HEK293 (cell line): ENCODE data around the gene CENPP.

Source experiments
- CTCF ChIA-PET: fragments of 350-600 bp; formaldehyde crosslinking; extraction: SDS; loops from one replicate; lab custom pipeline; 2021; ENCODE audit warnings: antibody characterized with exemption; lab: Yijun Ruan, JAX
- POLR2A ChIA-PET: fragments of 300-600 bp; formaldehyde crosslinking; extraction: SDS; loops from one replicate; lab custom pipeline; 2020; ENCODE audit warnings: antibody characterized with exemption, inconsistent platforms; lab: Yijun Ruan, JAX
- H3K27ac ChIP-seq: fragments of 200-500 bp; sonication (Bioruptor generic); 2 replicates; pipeline ENCODE4 v1.5.1; 2014; ENCODE audit warnings: low read depth, low read length, control low read depth, inconsistent platforms; ENCODE audit errors: extremely low read depth
- H3K36me3 ChIP-seq, 2 experiments: fragments of 200-500 bp in 1 of 2; sonication (Bioruptor generic) in 1 of 2; 1 replicate in 1 of 2; 2 replicates in 1 of 2; pipeline ENCODE4 v1.5.1; 2014 to 2017; ENCODE audit warnings: inconsistent platforms in 2 of 2, low read length in 2 of 2; ENCODE audit not compliant: control insufficient read depth in 2 of 2, insufficient read depth in 1 of 2
- H3K4me1 ChIP-seq: fragments of 200-500 bp; sonication (Bioruptor generic); 2 replicates; pipeline ENCODE4 v1.5.1; 2014; ENCODE audit warnings: mild to moderate bottlenecking, low read length, inconsistent platforms; ENCODE audit not compliant: control insufficient read depth, insufficient read depth
- H3K4me3 ChIP-seq: 2 replicates; pipeline ENCODE4 v1.5.1; 2011; ENCODE audit warnings: low read depth, mild to moderate bottlenecking, control low read depth, low read length, moderate library complexity
- H3K9me3 ChIP-seq: fragments of 200-500 bp; sonication (Bioruptor generic); 2 replicates; pipeline ENCODE4 v1.5.1; 2014; ENCODE audit warnings: low read depth, low read length, inconsistent platforms; ENCODE audit not compliant: control insufficient read depth, insufficient read depth
- GLIS1 ChIP-seq: fragments of 450-650 bp; formaldehyde crosslinking; IDR thresholded peaks from 2 replicates; pipeline ENCODE4 v1.5.1; 2016; ENCODE audit warnings: missing biosample characterization, missing genetic modification characterization
- HOXD13 ChIP-seq: sonication (generic); formaldehyde crosslinking; IDR thresholded peaks from 2 replicates; pipeline ENCODE4 v1.8.0; 2022; ENCODE audit warnings: missing genetic modification reagents, borderline replicate concordance
- KLF16 ChIP-seq: fragments of 450-650 bp; formaldehyde crosslinking; IDR thresholded peaks from 2 replicates; pipeline ENCODE4 v1.5.1; 2017; ENCODE audit warnings: missing biosample characterization, missing genetic modification characterization
- KLF9 ChIP-seq: fragments of 450-650 bp; formaldehyde crosslinking; IDR thresholded peaks from 2 replicates; pipeline ENCODE4 v1.5.1; 2016; ENCODE audit warnings: missing biosample characterization, missing genetic modification characterization, low read depth
- ZBTB8A ChIP-seq: fragments of 450-650 bp; formaldehyde crosslinking; IDR thresholded peaks from 2 replicates; pipeline ENCODE4 v1.5.1; 2016; ENCODE audit warnings: missing biosample characterization, missing genetic modification characterization
- ZNF10 ChIP-seq: fragments of 450-650 bp; formaldehyde crosslinking; IDR thresholded peaks from 2 replicates; pipeline ENCODE4 v1.5.1; 2017; ENCODE audit warnings: missing biosample characterization, missing genetic modification characterization
- ZNF112 ChIP-seq: fragments of 450-650 bp; formaldehyde crosslinking; IDR thresholded peaks from 2 replicates; pipeline ENCODE4 v1.5.0; 2017; ENCODE audit warnings: missing biosample characterization, missing genetic modification characterization
- ZNF114 ChIP-seq: fragments of 450-650 bp; formaldehyde crosslinking; IDR thresholded peaks from 2 replicates; pipeline ENCODE4 v1.5.0; 2017; ENCODE audit warnings: missing biosample characterization, missing genetic modification characterization
- ZNF2 ChIP-seq: fragments of 450-650 bp; formaldehyde crosslinking; IDR thresholded peaks from 2 replicates; pipeline ENCODE4 v1.5.1; 2016; ENCODE audit warnings: missing biosample characterization, missing genetic modification characterization
- ZNF248 ChIP-seq: fragments of 450-650 bp; formaldehyde crosslinking; IDR thresholded peaks from 2 replicates; pipeline ENCODE4 v1.5.1; 2017; ENCODE audit warnings: missing biosample characterization, missing genetic modification characterization
- ZNF266 ChIP-seq: fragments of 450-650 bp; formaldehyde crosslinking; IDR thresholded peaks from 2 replicates; pipeline ENCODE4 v1.5.1; 2016; ENCODE audit warnings: missing biosample characterization, missing genetic modification characterization, low read depth
- ZNF335 ChIP-seq: fragments of 450-650 bp; formaldehyde crosslinking; conservative IDR thresholded peaks from 2 replicates; pipeline ENCODE4 v1.5.1; 2016; ENCODE audit warnings: missing biosample characterization, missing genetic modification characterization
- ZNF366 ChIP-seq: fragments of 450-650 bp; formaldehyde crosslinking; conservative IDR thresholded peaks from 2 replicates; pipeline ENCODE4 v1.5.1; 2016; ENCODE audit warnings: missing biosample characterization, missing genetic modification characterization
- ZNF391 ChIP-seq: fragments of 450-650 bp; formaldehyde crosslinking; IDR thresholded peaks from 2 replicates; pipeline ENCODE4 v1.5.1; 2016; ENCODE audit warnings: low read depth, missing biosample characterization, missing genetic modification characterization, borderline replicate concordance
- ZNF394 ChIP-seq: fragments of 450-650 bp; formaldehyde crosslinking; IDR thresholded peaks from 2 replicates; pipeline ENCODE4 v1.5.1; 2016; ENCODE audit warnings: missing biosample characterization, missing genetic modification characterization, mild to moderate bottlenecking, moderate library complexity, borderline replicate concordance
- ZNF555 ChIP-seq: fragments of 450-650 bp; formaldehyde crosslinking; conservative IDR thresholded peaks from 2 replicates; pipeline ENCODE4 v1.5.1; 2017; ENCODE audit warnings: missing biosample characterization, mild to moderate bottlenecking, missing genetic modification characterization, inconsistent platforms
- ZNF558 ChIP-seq: fragments of 450-650 bp; formaldehyde crosslinking; IDR thresholded peaks from 2 replicates; pipeline ENCODE4 v1.5.1; 2016; ENCODE audit warnings: missing biosample characterization, missing genetic modification characterization
- ZNF600 ChIP-seq: fragments of 450-650 bp; formaldehyde crosslinking; IDR thresholded peaks from 2 replicates; pipeline ENCODE4 v1.5.1; 2016; ENCODE audit warnings: missing biosample characterization, missing genetic modification characterization
- ZNF76 ChIP-seq: fragments of 450-650 bp; formaldehyde crosslinking; IDR thresholded peaks from 2 replicates; pipeline ENCODE4; 2016; ENCODE audit warnings: low read depth, missing biosample characterization, missing genetic modification characterization, borderline replicate concordance
- ZNF792 ChIP-seq: fragments of 450-650 bp; formaldehyde crosslinking; IDR thresholded peaks from 2 replicates; pipeline ENCODE4 v1.5.1; 2016; ENCODE audit warnings: missing biosample characterization, missing genetic modification characterization
- ZSCAN16 ChIP-seq: fragments of 450-650 bp; formaldehyde crosslinking; IDR thresholded peaks from 2 replicates; pipeline ENCODE4 v1.5.1; 2016; ENCODE audit warnings: missing biosample characterization, missing genetic modification characterization
- TF ChIP-seq, protein P1 (sequence below): fragments of 450-650 bp; formaldehyde crosslinking; IDR thresholded peaks from 2 replicates; pipeline ENCODE4 v1.5.1; 2016; ENCODE audit warnings: missing biosample characterization, missing genetic modification characterization
- TF ChIP-seq, protein P2 (sequence below): fragments of 450-650 bp; formaldehyde crosslinking; IDR thresholded peaks from 2 replicates; pipeline ENCODE4 v1.5.1; 2016; ENCODE audit warnings: missing biosample characterization, missing genetic modification characterization, borderline replicate concordance
- TF ChIP-seq, protein P3 (sequence below): sonication (generic); formaldehyde crosslinking; IDR thresholded peaks from 2 replicates; pipeline ENCODE4 v1.8.1; 2022; ENCODE audit warnings: mild to moderate bottlenecking, moderate library complexity, missing genetic modification reagents
- TF ChIP-seq, protein P4 (sequence below): fragments of 450-650 bp; IDR thresholded peaks from 2 replicates; pipeline ENCODE4 v1.5.1; 2018; ENCODE audit warnings: missing biosample characterization, mild to moderate bottlenecking, missing genetic modification characterization

Gene CENPP

DNA sequence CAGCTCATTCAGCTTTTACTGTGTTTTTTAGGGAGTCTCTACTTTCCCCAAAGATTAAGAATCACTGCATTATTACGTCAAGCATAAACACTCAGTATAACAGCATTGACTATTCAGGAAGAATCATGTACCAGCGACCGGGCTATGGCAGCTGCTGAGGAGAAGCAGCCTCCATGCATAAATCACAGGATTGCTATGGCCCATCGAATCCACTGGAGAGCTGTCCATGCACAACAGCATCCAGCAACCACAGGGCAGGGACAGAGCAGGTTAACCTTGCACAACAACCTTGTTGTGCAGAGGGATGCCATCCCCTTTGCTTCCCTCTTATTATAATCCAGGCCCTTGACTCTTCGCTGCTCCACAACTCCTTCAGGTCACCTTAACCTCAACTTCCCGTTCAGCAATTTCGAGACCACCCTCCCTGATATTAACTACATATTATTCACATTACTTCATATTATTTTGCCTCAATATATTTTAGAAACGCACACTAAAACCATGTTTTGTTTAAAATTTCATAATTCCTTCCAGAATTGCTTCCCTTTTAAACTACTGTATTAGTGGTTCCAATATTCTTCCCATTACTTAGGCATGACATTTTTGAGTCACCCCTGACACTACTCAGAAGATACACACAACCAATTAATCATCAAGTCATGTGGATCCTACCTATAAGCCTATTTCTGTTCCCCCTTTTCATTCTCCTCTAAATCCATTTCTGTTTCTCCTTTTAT, 33.2 kb upstream of the CENPP start (continued):
- TF ChIP-seq ZNF558 = no peak
- no peak for TF ChIP-seq ZNF248 (tag by site-specific recombination)
- TF ChIP-seq ZNF600 (tag by site-specific recombination) = 0 out of 2 replicates have a peak, but pooled peaks have one; percentile 24

DNA sequence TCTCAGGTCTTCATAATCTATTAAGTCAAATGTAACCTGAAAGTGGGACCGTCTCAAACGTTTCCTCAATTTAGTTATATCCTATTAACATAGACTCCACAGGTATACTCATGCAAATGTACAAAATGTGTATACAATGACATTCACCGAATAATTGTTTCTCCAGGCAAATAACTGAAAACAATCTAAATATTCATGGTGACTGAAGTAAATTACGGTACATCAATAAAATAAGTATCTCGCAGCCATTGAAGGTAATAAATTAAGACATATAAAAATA, 32.7 kb upstream of the CENPP start:
- no peak for TF ChIP-seq ZNF112 (tag by site-specific recombination)
- no peak for TF ChIP-seq ZNF792
- no peak for TF ChIP-seq ZSCAN16
- no peak for TF ChIP-seq ZNF114
- TF ChIP-seq, protein P1, sequence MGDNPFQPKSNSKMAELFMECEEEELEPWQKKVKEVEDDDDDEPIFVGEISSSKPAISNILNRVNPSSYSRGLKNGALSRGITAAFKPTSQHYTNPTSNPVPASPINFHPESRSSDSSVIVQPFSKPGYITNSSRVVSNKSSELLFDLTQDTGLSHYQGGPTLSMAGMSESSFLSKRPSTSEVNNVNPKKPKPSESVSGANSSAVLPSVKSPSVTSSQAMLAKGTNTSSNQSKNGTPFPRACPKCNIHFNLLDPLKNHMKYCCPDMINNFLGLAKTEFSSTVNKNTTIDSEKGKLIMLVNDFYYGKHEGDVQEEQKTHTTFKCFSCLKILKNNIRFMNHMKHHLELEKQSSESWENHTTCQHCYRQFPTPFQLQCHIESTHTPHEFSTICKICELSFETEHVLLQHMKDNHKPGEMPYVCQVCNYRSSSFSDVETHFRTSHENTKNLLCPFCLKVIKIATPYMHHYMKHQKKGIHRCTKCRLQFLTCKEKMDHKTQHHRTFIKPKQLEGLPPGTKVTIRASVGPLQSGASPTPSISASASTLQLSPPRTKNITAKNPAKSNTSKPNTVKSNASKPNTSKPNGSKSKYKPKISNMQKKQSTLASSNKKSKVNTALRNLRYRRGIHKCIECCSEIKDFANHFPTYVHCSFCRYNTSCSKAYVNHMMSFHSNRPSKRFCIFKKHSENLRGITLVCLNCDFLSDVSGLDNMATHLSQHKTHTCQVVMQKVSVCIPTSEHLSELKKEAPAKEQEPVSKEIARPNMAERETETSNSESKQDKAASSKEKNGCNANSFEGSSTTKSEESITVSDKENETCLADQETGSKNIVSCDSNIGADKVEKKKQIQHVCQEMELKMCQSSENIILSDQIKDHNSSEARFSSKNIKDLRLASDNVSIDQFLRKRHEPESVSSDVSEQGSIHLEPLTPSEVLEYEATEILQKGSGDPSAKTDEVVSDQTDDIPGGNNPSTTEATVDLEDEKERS (tag by site-specific recombination) = no peak
- no peak for TF ChIP-seq ZNF391 (tag by site-specific recombination)
- TF ChIP-seq HOXD13 = no peak
- TF ChIP-seq, protein P2, sequence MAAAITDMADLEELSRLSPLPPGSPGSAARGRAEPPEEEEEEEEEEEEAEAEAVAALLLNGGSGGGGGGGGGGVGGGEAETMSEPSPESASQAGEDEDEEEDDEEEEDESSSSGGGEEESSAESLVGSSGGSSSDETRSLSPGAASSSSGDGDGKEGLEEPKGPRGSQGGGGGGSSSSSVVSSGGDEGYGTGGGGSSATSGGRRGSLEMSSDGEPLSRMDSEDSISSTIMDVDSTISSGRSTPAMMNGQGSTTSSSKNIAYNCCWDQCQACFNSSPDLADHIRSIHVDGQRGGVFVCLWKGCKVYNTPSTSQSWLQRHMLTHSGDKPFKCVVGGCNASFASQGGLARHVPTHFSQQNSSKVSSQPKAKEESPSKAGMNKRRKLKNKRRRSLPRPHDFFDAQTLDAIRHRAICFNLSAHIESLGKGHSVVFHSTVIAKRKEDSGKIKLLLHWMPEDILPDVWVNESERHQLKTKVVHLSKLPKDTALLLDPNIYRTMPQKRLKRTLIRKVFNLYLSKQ (tag by site-specific recombination) = no peak
- POLR2A ChIA-PET = no interaction called here
- Histone ChIP-seq H3K4me1 (no peaks in the 10 kb centered on the region; the same call in 1 of the 2 replicates), H3K4me3 (peak overlapping the region; percentile 98), H3K27ac (no peak overlapping the region), H3K36me3 (peaks cover 7 to 45% of the 10 kb centered on the region in 2 experiments), H3K9me3 (no peaks in the 10 kb centered on the region)
- CTCF ChIA-PET = no interaction called here

DNA sequence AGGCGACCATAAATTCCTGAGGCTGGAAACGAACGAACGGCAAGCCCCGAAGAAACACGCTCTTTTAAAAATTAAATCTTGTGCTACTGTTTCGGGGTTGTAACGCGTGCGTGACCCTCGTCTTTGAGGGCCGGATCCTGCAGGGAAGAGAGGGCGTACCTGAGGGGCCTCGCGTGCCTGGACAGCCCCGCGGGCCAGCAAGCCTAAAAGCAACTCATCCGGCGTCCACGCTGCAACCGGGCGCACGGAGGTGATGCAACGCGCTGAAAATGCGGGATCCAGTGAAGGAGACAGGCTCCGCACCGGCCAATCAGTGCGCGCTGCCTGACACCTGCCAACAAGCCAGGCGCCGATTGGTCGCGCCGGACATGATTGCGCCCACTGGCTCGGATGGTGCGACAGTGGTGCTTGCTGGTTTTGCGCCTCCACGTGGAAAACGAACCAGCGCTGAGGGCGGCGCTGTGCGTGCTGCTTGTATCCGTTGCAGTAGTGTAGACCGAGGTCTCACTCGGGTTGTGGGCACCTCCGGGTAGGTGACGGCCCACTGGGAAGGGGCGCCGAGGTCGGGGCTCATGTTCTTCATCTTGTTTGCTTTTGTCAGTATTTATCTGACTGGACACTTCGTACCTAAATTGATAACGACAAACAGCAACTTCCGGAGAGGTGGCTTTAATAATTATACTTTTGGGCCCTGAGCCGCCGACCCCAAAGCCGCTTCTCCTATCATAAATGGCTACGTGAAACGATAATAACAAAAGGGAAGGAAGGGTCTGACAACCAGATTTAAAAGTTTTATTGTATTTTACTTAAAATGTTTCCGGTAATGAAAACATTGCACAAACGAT, 32.1 kb upstream of the CENPP start, which contains the start of gene IARS1:
IARS1 (minus strand) TSS at position 246 of the 845 bp plus-strand sequence. CDS start 4,278 bp downstream, outside the sequence.
- Histone ChIP-seq H3K36me3 (peaks cover 10 to 45% of the 10 kb centered on the region in 2 experiments), H3K4me3 (peak within 1 kb of the TSS; percentile 98), H3K4me1 (no peaks in the 10 kb centered on the region; the same call in 1 of the 2 replicates), H3K27ac (peak within 1 kb of the TSS; percentile 53), H3K9me3 (no peaks in the 10 kb centered on the region)
- CTCF ChIA-PET = no interaction called here
- POLR2A ChIA-PET = no interaction called here
- TF ChIP-seq GLIS1 (tag by site-specific recombination) (peak; percentile 5; the same call in 1 of the 2 replicates), ZNF76 (tag by site-specific recombination) (peak; percentile 67; the same call in 1 of the 2 replicates), KLF16 (peak; percentile 65; the same call in 1 of the 2 replicates), ZNF366 (peak; percentile 80), ZNF10 (tag by site-specific recombination) (no peak), ZNF2 (tag by site-specific recombination) (peak; percentile 62), ZNF266 (tag by site-specific recombination) (no peak), KLF9 (tag by site-specific recombination) (0 out of 2 replicates have a peak, but pooled peaks have one; percentile 32), ZNF394 (peak; percentile 8; the same call in 1 of the 2 replicates), ZNF555 (tag by site-specific recombination) (no peak), ZBTB8A (tag by site-specific recombination) (peak; percentile 83), HOXD13 (peak; percentile 97), ZNF335 (tag by site-specific recombination) (peak; percentile 68)
- TF ChIP-seq, protein P3, sequence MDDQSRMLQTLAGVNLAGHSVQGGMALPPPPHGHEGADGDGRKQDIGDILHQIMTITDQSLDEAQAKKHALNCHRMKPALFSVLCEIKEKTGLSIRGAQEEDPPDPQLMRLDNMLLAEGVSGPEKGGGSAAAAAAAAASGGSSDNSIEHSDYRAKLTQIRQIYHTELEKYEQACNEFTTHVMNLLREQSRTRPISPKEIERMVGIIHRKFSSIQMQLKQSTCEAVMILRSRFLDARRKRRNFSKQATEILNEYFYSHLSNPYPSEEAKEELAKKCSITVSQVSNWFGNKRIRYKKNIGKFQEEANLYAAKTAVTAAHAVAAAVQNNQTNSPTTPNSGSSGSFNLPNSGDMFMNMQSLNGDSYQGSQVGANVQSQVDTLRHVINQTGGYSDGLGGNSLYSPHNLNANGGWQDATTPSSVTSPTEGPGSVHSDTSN = peak; percentile 94
- TF ChIP-seq, protein P4, sequence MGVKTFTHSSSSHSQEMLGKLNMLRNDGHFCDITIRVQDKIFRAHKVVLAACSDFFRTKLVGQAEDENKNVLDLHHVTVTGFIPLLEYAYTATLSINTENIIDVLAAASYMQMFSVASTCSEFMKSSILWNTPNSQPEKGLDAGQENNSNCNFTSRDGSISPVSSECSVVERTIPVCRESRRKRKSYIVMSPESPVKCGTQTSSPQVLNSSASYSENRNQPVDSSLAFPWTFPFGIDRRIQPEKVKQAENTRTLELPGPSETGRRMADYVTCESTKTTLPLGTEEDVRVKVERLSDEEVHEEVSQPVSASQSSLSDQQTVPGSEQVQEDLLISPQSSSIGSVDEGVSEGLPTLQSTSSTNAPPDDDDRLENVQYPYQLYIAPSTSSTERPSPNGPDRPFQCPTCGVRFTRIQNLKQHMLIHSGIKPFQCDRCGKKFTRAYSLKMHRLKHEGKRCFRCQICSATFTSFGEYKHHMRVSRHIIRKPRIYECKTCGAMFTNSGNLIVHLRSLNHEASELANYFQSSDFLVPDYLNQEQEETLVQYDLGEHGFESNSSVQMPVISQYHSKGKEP (tag by site-specific recombination) = 0 out of 2 replicates have a peak, but pooled peaks have one; percentile 19
